Panc1 (cell line): Measurements from ENCODE around the gene FBXO15. TPM values are rescaled to one million over a fixed set of nuclear protein-coding genes. Genes with fewer than 3 reads are reported as not detected.
A peak's percentile ranks its signal among the peaks of the same experiment; 100 is the strongest.

ENCODE experiments used
- ATAC-seq: fragments of 200-7000 bp; cut with Tn5 transposase; 2 replicates; pipeline ENCODE4 v1.9.1; 2020; ENCODE audit warnings: mild to moderate bottlenecking, moderate library complexity
- BruUV-seq: library from RNA; stranded (reverse); fragments of 400-500 nt; replicated peaks from 2 replicates; lab custom pipeline; 2021; lab: Mats Ljungman, UMichigan
- CTCF ChIA-PET: fragments of 300-600 bp; sonication (Branson Sonifier 250); formaldehyde crosslinking; loops from one replicate; lab custom pipeline; 2022; ENCODE audit warnings: antibody characterized with exemption; lab: Charles Lee
- POLR2A ChIA-PET: fragments of 300-600 bp; sonication (Branson Sonifier 250); formaldehyde crosslinking; loops from one replicate; lab custom pipeline; 2022; ENCODE audit warnings: antibody characterized with exemption; lab: Charles Lee
- DNase-seq: peaks from one replicate; pipeline ENCODE4 v3.0.0-alpha.2; 2010; ENCODE audit warnings: low read depth, low spot score
- H3K27ac ChIP-seq: 2 replicates; pipeline ENCODE4 v1.5.1; 2011; ENCODE audit warnings: mild to moderate bottlenecking, low read length, inconsistent platforms
- H3K27me3 ChIP-seq: fragments of 200-500 bp; sonication (Bioruptor generic); 2 replicates; pipeline ENCODE4 v1.6.0; 2014; ENCODE audit warnings: low read length, inconsistent platforms; ENCODE audit not compliant: control insufficient read depth, insufficient read depth
- H3K36me3 ChIP-seq: fragments of 200-500 bp; sonication (Bioruptor generic); 2 replicates; pipeline ENCODE4 v1.5.1; 2014; ENCODE audit warnings: inconsistent platforms, mild to moderate bottlenecking, low read length, moderate library complexity; ENCODE audit not compliant: control insufficient read depth, insufficient read depth
- H3K4me1 ChIP-seq: 2 replicates; pipeline ENCODE4 v1.5.1; 2011; ENCODE audit warnings: inconsistent platforms, mild to moderate bottlenecking, low read length, moderate library complexity; ENCODE audit not compliant: control insufficient read depth, insufficient read depth
- H3K4me3 ChIP-seq, 2 experiments: 2 replicates each; pipeline ENCODE4 v1.5.1; 2011 to 2012; ENCODE audit warnings: low read depth in 2 of 2, low read length in 2 of 2, mild to moderate bottlenecking in 2 of 2, inconsistent platforms in 1 of 2, moderate library complexity in 1 of 2
- H3K9me3 ChIP-seq: fragments of 200-500 bp; sonication (Bioruptor generic); 2 replicates; pipeline ENCODE4 v1.5.1; 2014; ENCODE audit warnings: low read depth, mild to moderate bottlenecking, inconsistent platforms, low read length, moderate library complexity; ENCODE audit not compliant: control insufficient read depth, insufficient read depth
- POLR2AphosphoS5 ChIP-seq: IDR thresholded peaks from 2 replicates; pipeline ENCODE4 v1.6.1; 2012; ENCODE audit warnings: mild to moderate bottlenecking, low read depth, low read length, moderate library complexity
- SIN3A ChIP-seq: IDR thresholded peaks from 2 replicates; pipeline ENCODE4 v1.6.1; 2012; ENCODE audit warnings: low read depth, mild to moderate bottlenecking, low read length, moderate library complexity, borderline replicate concordance; ENCODE audit not compliant: insufficient read depth
- TCF7L2 ChIP-seq: IDR thresholded peaks from 2 replicates; pipeline ENCODE4 v1.6.1; 2011; ENCODE audit warnings: mild to moderate bottlenecking, low read depth, low read length, inconsistent platforms
- in situ Hi-C: cut with HindIII; loops from 2 replicates; pipeline ENCODE4 v1.10.0; 2016; ENCODE audit warnings: low sequenced_read_pairs, low pct_unique_long_range_greater_than_20kb
- intact Hi-C: fragments of 100-400 bp; cut with micrococcal nuclease; formaldehyde crosslinking; loops from one replicate; pipeline ENCODE4 v1.10.0; 2022; ENCODE audit not compliant: unreplicated experiment
- total RNA-seq: library from RNA; stranded (reverse); gene quantifications from one replicate; pipeline ENCODE4 v1.2.1, GENCODE V29; 2021; ENCODE audit not compliant: unreplicated experiment
- TF ChIP-seq, protein P1 (sequence below): fragments of 450-650 bp; IDR thresholded peaks from 2 replicates; pipeline ENCODE4 v1.5.1; 2017; ENCODE audit warnings: mild to moderate bottlenecking
- TF ChIP-seq, protein P2 (sequence below), 2 experiments: IDR thresholded peaks; 2 replicates each; pipeline ENCODE4 v1.6.1; 2011 to 2012; ENCODE audit warnings: low read depth in 2 of 2, control low read depth in 1 of 2, low read length in 1 of 2, mild to moderate bottlenecking in 1 of 2, moderate library complexity in 1 of 2; ENCODE audit not compliant: insufficient read depth in 1 of 2

Gene FBXO15
- total RNA-seq, 1 experiment from 2014 or later, result 1.9 TPM

DNA sequence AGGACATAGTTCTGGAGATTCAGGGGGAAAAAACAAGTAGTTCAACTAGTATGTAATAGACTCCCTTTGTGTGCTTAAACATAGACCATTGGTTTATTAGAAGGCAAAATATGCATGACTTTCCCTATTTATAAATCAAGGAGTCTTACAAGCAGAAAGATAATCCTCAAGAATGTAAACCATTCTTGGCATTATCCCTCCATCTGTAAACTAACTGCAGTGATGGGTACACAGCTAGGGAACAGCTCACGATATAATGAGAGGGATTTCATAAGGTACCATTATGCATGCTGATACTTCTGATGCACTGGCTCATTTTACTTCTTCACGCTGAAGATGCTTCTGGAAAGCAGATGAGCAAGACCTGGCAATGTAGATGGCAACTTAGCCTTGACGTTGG is 878 bp downstream of the FBXO15 start:
- TF ChIP-seq SIN3A (no peak), POLR2AphosphoS5 (no peak), TCF7L2 (no peak)
- TF ChIP-seq, protein P1, sequence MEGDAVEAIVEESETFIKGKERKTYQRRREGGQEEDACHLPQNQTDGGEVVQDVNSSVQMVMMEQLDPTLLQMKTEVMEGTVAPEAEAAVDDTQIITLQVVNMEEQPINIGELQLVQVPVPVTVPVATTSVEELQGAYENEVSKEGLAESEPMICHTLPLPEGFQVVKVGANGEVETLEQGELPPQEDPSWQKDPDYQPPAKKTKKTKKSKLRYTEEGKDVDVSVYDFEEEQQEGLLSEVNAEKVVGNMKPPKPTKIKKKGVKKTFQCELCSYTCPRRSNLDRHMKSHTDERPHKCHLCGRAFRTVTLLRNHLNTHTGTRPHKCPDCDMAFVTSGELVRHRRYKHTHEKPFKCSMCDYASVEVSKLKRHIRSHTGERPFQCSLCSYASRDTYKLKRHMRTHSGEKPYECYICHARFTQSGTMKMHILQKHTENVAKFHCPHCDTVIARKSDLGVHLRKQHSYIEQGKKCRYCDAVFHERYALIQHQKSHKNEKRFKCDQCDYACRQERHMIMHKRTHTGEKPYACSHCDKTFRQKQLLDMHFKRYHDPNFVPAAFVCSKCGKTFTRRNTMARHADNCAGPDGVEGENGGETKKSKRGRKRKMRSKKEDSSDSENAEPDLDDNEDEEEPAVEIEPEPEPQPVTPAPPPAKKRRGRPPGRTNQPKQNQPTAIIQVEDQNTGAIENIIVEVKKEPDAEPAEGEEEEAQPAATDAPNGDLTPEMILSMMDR, result no peak
- TF ChIP-seq, protein P2, sequence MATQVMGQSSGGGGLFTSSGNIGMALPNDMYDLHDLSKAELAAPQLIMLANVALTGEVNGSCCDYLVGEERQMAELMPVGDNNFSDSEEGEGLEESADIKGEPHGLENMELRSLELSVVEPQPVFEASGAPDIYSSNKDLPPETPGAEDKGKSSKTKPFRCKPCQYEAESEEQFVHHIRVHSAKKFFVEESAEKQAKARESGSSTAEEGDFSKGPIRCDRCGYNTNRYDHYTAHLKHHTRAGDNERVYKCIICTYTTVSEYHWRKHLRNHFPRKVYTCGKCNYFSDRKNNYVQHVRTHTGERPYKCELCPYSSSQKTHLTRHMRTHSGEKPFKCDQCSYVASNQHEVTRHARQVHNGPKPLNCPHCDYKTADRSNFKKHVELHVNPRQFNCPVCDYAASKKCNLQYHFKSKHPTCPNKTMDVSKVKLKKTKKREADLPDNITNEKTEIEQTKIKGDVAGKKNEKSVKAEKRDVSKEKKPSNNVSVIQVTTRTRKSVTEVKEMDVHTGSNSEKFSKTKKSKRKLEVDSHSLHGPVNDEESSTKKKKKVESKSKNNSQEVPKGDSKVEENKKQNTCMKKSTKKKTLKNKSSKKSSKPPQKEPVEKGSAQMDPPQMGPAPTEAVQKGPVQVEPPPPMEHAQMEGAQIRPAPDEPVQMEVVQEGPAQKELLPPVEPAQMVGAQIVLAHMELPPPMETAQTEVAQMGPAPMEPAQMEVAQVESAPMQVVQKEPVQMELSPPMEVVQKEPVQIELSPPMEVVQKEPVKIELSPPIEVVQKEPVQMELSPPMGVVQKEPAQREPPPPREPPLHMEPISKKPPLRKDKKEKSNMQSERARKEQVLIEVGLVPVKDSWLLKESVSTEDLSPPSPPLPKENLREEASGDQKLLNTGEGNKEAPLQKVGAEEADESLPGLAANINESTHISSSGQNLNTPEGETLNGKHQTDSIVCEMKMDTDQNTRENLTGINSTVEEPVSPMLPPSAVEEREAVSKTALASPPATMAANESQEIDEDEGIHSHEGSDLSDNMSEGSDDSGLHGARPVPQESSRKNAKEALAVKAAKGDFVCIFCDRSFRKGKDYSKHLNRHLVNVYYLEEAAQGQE (IDR thresholded peaks at IDR 0.05; ENCODE audit: insufficient read depth in 1 of 2, low read depth in 2 of 2, low read length in 1 of 2), result no peak
- Histone ChIP-seq H3K27me3 (peaks cover 7% of the 10 kb centered on the region; the same call in 1 of the 2 replicates), H3K9me3 (no peaks in the 10 kb centered on the region), H3K4me1 (peaks cover 19% of the 10 kb centered on the region), H3K4me3 (peak overlapping the region; percentile 92 to 99), H3K27ac (peak overlapping the region; percentile 100), H3K36me3 (no peaks in the 10 kb centered on the region; the same call in 1 of the 2 replicates)
- intact Hi-C loops, result no loop called here
- ChIA-PET CTCF (no interaction called here), POLR2A (interaction anchor here (0.5 kb wide), 1 partner anchor 349 kb away, joined by 5 read pairs; the partner anchor contains the start of gene CNDP2)
- in situ Hi-C loops, result no loop called here
- no TSS peak for BruUV-seq
- DNase-seq (no peak), ATAC-seq (no peak)

DNA sequence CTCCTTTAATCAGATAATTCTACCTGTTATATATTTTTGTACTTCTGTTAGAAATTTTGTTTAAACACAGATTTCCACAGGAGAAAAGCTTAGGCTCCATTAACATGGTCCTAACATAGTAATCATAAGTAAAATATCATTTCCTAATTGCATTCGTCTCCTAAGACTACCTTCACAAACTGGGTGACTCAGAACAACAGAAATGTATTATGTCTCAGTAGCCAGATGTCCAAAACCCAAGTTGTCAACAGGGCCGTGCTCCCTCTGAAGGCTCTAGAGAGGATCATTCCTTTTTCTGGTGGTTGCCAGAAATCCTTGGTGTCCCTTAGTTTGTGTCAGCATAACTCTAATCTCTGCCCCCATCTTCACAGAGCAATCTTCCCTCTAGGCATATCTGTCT is 5.4 kb downstream of the FBXO15 start:
- ChIA-PET POLR2A (no interaction called here), CTCF (no interaction called here)
- intact Hi-C loops, result no loop called here

More for the DNA sequence above, 5.4 kb downstream of the FBXO15 start:
- Histone ChIP-seq H3K27ac (no peak overlapping the region), H3K27me3 (peaks cover 11% of the 10 kb centered on the region; the same call in 1 of the 2 replicates), H3K9me3 (no peaks in the 10 kb centered on the region), H3K4me1 (peaks cover 5% of the 10 kb centered on the region), H3K4me3 (no peak overlapping the region), H3K36me3 (no peaks in the 10 kb centered on the region)
- no TSS peak for BruUV-seq
- DNase-seq, result no peak
- no peak for TF ChIP-seq POLR2AphosphoS5
- TF ChIP-seq SIN3A, result no peak
- TF ChIP-seq TCF7L2, result no peak
- TF ChIP-seq, protein P2 (IDR thresholded peaks at IDR 0.05; ENCODE audit: insufficient read depth in 1 of 2, low read depth in 2 of 2, low read length in 1 of 2), result no peak
- TF ChIP-seq, protein P1, result no peak
- in situ Hi-C loops, result no loop called here
- ATAC-seq, result no peak
